Gastroesophageal sphincter (tissue), 4 donors: ENCODE measurements around the gene SUPT3H. TPM values are rescaled to one million over a fixed set of nuclear protein-coding genes. Genes with fewer than 3 reads are reported as not detected.

Source experiments
- ATAC-seq: fragments of 150-250 bp; one replicate; pipeline ENCODE4 v1.9.1; 2016; ENCODE audit warnings: mild to moderate bottlenecking, moderate library complexity
- H3K27ac ChIP-seq, 4 donors: fragments of 200-600 bp; sonication (generic) in 3 of 4; 1 replicate in 3 of 4; 2 replicates in 1 of 4; pipeline ENCODE4 v1.5.1; 2016 to 2019
- H3K27me3 ChIP-seq: fragments of 200-600 bp; sonication (generic); one replicate; pipeline ENCODE4 v1.5.1; 2019
- H3K36me3 ChIP-seq, 2 donors: fragments of 200-600 bp; sonication (generic); one replicate each; pipeline ENCODE4 v1.5.1; 2019; ENCODE audit warnings: control low read depth in 1 of 2
- H3K4me1 ChIP-seq, 3 donors: fragments of 200-600 bp; sonication (generic); 1 replicate in 2 of 3; 2 replicates in 1 of 3; pipeline ENCODE4 v1.5.1; 2016 to 2019; ENCODE audit warnings: control low read depth in 2 of 3
- H3K4me3 ChIP-seq, 2 donors: fragments of 200-600 bp; sonication (generic); one replicate each; pipeline ENCODE4 v1.5.1; 2019; ENCODE audit warnings: mild to moderate bottlenecking in 1 of 2, moderate library complexity in 1 of 2
- H3K9me3 ChIP-seq, 3 donors: fragments of 200-600 bp; sonication (generic); one replicate each; pipeline ENCODE4 v1.5.1; 2017 to 2019; ENCODE audit warnings: control low read depth in 2 of 3
- EP300 ChIP-seq: sonication (generic); formaldehyde crosslinking; IDR thresholded peaks from one replicate; pipeline ENCODE4 v1.6.1; 2017; ENCODE audit warnings: antibody characterized with exemption, mild to moderate bottlenecking
- POLR2A ChIP-seq, 2 donors: fragments of 450-650 bp; IDR thresholded peaks; one replicate each; pipeline ENCODE4 v1.6.1; 2017; ENCODE audit warnings: antibody characterized with exemption in 2 of 2, mild to moderate bottlenecking in 2 of 2, moderate library complexity in 1 of 2
- POLR2AphosphoS5 ChIP-seq: sonication (generic); formaldehyde crosslinking; IDR thresholded peaks from one replicate; pipeline ENCODE4 v1.6.1; 2017; ENCODE audit warnings: antibody characterized with exemption
- WGBS, 2 donors: methylation state at CpG; one replicate each; pipeline ENCODE4 v1.1.5; 2018; ENCODE audit warnings: low coverage in 1 of 2; 5-methylcytosine and 5-hydroxymethylcytosine counted together
- total RNA-seq, 4 donors: library from RNA; depleted of rRNA; stranded (reverse); fragments of >200 nt; gene quantifications; one replicate each; pipeline ENCODE4 v1.1.0, GENCODE V29; 2016
- TF ChIP-seq, protein P1 (sequence below), 4 experiments: fragments of 200-600 bp in 2 of 4; fragments of 450-650 bp in 2 of 4; sonication (generic) in 1 of 4; IDR thresholded peaks; one replicate each; pipeline ENCODE4 v1.5.1; 2017 to 2019; ENCODE audit warnings: antibody characterized with exemption in 4 of 4, mild to moderate bottlenecking in 2 of 4, moderate library complexity in 2 of 4

Gene SUPT3H
- total RNA-seq, 4 donors from 2014 or later = 3.6 to 13.1 (median 7.6) TPM

DNA sequence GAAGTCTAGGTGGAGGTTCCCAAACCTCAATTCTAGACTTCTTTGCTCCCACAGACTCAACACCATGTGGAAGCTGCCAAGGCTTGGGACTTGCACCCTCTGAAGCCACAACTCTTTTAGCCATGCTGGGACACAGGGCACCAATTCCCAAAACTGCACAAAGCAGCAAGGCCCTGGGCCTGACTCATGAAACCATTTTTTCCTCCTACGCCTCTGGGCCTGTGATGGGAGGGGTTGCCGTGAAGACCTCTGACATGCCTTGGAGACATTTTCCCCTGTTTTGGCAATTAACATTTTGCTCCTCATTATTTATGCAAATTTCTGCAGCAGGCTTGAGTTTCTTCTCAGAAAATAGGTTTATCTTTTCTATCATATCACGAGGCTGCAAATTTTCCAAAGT is 405.0 kb downstream of the SUPT3H start:
- TF ChIP-seq EP300 = no peak
- Histone ChIP-seq H3K36me3 (no peaks in the 10 kb centered on the region), H3K27me3 (no peaks in the 10 kb centered on the region), H3K27ac (no peak overlapping the region), H3K9me3 (no peaks in the 10 kb centered on the region), H3K4me3 (no peak overlapping the region), H3K4me1 (peaks cover 0 to 9% (median 0%) of the 10 kb centered on the region in 3 donors)
- WGBS, 2 donors = 98 to 100% methylated on average over 3 of the region's 3 CpGs
- ATAC-seq = no peak

DNA sequence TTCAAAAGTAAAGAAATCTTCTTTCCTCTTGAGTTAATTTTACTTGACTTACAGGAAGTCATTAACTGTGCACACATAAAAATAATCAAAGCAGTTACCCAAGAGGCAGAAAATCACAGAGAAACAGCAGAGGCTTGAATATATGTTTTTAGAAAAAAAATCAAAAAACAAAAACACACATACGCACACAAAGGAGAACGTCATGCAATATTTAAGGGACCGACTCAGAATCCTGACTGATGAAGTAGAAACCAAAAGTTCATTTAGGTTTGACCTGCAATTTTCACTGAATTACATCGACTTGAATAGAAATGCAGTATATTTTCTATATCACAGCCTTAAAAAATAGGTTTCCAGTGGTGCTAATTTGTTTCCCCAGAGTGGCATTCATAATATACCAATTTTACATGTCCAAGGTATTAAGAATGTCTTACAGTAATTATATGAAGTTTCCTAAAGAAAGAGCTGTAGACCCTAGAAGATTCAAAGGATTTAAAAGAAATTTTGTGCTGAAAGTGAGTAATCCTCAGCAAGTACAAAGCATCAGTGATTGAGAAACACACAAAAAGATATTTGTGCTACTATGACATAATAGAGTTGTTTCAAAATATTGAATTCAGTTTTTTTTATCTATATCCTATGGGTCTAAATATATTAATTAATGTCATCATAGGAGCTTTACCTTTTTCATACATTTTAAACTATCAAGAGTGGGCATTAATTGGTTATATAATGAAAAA is 408.1 kb downstream of the SUPT3H start:
- TF ChIP-seq EP300 (no peak), POLR2A (IDR thresholded peaks at IDR 0.05) (no peak), POLR2AphosphoS5 (no peak)
- TF ChIP-seq, protein P1, sequence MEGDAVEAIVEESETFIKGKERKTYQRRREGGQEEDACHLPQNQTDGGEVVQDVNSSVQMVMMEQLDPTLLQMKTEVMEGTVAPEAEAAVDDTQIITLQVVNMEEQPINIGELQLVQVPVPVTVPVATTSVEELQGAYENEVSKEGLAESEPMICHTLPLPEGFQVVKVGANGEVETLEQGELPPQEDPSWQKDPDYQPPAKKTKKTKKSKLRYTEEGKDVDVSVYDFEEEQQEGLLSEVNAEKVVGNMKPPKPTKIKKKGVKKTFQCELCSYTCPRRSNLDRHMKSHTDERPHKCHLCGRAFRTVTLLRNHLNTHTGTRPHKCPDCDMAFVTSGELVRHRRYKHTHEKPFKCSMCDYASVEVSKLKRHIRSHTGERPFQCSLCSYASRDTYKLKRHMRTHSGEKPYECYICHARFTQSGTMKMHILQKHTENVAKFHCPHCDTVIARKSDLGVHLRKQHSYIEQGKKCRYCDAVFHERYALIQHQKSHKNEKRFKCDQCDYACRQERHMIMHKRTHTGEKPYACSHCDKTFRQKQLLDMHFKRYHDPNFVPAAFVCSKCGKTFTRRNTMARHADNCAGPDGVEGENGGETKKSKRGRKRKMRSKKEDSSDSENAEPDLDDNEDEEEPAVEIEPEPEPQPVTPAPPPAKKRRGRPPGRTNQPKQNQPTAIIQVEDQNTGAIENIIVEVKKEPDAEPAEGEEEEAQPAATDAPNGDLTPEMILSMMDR (IDR thresholded peaks at IDR 0.05) = no peak
- Histone ChIP-seq H3K4me1 (no peaks in the 10 kb centered on the region), H3K27me3 (no peaks in the 10 kb centered on the region), H3K36me3 (no peaks in the 10 kb centered on the region), H3K9me3 (no peaks in the 10 kb centered on the region), H3K27ac (no peak overlapping the region), H3K4me3 (no peak overlapping the region)
- ATAC-seq = no peak
- 81 to 89% methylated on average over 4 of the region's 4 CpGs for WGBS, 2 donors

DNA sequence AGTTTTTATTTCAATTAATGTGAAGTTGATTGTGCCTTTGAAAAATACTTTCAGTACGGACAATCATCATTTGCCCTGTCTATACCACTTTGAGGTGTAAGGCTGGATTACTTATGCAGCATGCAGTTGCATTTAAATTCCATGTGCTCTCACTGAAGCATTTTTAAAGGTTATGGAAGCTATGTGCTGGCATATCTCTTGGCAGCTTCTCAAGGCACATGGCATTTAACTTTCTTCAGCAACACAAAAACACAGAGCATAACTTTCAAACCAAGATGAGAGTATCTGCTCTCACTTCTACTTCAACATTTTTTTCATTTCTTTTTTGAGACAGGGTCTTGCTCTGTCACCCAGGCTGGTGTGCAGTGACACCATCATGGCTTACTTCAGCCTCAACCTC is 410.3 kb downstream of the SUPT3H start:
- H3K27me3 ChIP-seq = no peaks in the 10 kb centered on the region
- no peak overlapping the region for H3K4me3 ChIP-seq
- no peaks in the 10 kb centered on the region for H3K4me1 ChIP-seq
- H3K9me3 ChIP-seq = no peaks in the 10 kb centered on the region
- H3K36me3 ChIP-seq = no peaks in the 10 kb centered on the region
- TF ChIP-seq, protein P1 (IDR thresholded peaks at IDR 0.05) = no peak
- TF ChIP-seq POLR2A (IDR thresholded peaks at IDR 0.05) (no peak), EP300 (no peak), POLR2AphosphoS5 (no peak)
- 56 to 83% methylated on average over 1 of the region's 1 CpG for WGBS, 2 donors
- no peak for ATAC-seq
- H3K27ac ChIP-seq = no peak overlapping the region

DNA sequence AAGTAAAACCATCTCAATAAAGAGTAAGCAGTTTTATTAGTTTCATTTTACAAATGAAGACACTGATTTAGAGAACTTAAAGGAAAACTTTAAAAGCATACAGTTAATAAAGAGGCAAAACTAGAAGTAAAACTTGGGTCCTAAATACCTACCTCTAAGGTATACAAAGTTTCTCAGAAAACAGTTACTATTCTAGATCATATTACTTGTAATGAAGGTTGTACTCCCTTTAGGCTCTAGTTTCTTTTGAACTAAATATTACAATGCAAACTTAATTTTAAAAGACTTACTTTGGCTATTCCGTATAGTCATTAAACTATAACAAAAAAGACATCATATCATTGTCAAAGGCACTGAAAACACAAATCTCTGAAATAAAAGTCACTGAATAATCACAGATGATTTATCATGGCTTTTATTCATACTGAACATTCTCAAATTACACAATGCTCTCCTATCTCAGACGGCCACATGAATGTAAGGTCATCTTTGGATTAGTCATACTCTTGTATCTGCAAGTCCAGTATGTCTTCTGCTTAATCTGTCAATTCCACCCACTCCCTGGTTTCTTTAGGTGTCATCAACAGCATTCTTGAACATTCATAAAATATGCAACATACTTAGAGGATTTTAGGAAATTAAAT is 411.2 kb downstream of the SUPT3H start:
- no peaks in the 10 kb centered on the region for H3K36me3 ChIP-seq
- WGBS, 2 donors = 55 to 68% methylated on average over 2 of the region's 2 CpGs
- no peak overlapping the region for H3K4me3 ChIP-seq
- no peak for TF ChIP-seq POLR2A (IDR thresholded peaks at IDR 0.05)
- no peaks in the 10 kb centered on the region for H3K4me1 ChIP-seq
- no peak overlapping the region for H3K27ac ChIP-seq
- ATAC-seq = no peak
- H3K9me3 ChIP-seq = no peaks in the 10 kb centered on the region
- no peaks in the 10 kb centered on the region for H3K27me3 ChIP-seq

DNA sequence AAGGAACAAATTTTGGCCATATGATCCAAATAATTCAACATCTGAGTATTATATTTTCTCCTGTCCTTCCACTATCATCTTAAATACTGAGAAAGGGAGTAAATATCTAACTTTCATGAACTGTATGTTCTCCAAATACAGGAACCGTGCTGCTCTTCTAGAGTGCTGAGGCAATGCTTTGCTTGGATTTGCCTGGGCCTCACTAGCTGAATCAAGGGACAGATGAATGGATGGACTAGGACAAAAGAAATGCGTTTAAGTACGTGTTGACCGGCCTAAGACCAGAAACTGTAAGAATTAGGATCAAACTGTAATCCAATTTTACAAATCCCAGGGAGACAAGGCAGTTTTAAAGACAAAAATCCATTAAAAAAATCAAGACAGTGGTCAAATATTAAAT is 412.0 kb downstream of the SUPT3H start:
- ATAC-seq = no peak
- Histone ChIP-seq H3K27ac (no peak overlapping the region), H3K4me1 (no peaks in the 10 kb centered on the region)

More for the DNA sequence above, 412.0 kb downstream of the SUPT3H start:
- H3K9me3 ChIP-seq = no peaks in the 10 kb centered on the region
- no peaks in the 10 kb centered on the region for H3K36me3 ChIP-seq
- 100% methylated on average over 3 to 4 of the region's 4 CpGs for WGBS, 2 donors
- TF ChIP-seq EP300 (no peak), POLR2AphosphoS5 (no peak), POLR2A (IDR thresholded peaks at IDR 0.05) (no peak)
- TF ChIP-seq, protein P1 (IDR thresholded peaks at IDR 0.05) = no peak
- H3K27me3 ChIP-seq = no peaks in the 10 kb centered on the region
- H3K4me3 ChIP-seq = no peak overlapping the region
